HCT116 (cell line): ENCODE data around the gene VTI1B. TPM values are rescaled to one million over a fixed set of nuclear protein-coding genes. Genes with fewer than 3 reads are reported as not detected.

Source experiments
- ATAC-seq: fragments of 200-7000 bp; cut with Tn5 transposase; 2 replicates; pipeline ENCODE4 v1.9.1; 2020; ENCODE audit warnings: mild to moderate bottlenecking, moderate library complexity
- BruUV-seq: library from RNA; stranded (reverse); fragments of 400-500 nt; replicated peaks from 2 replicates; lab custom pipeline; 2021; lab: Mats Ljungman, UMichigan
- CTCF ChIA-PET: fragments of 300-600 bp; sonication (Branson Sonifier 250); formaldehyde crosslinking; loops from one replicate; lab custom pipeline; 2021; ENCODE audit warnings: antibody characterized with exemption; lab: Charles Lee
- POLR2A ChIA-PET: fragments of 300-600, 350-600 bp; sonication (Branson Sonifier 250); formaldehyde crosslinking; loops from one replicate; lab custom pipeline; 2021; ENCODE audit warnings: antibody characterized with exemption; lab: Charles Lee
- RAD21 ChIA-PET, 2 experiments: fragments of 300-600 bp; sonication (Branson Sonifier 250); formaldehyde crosslinking; loops; one replicate each; lab custom pipeline; 2023; ENCODE audit warnings: low total read pairs in 2 of 2; ENCODE audit not compliant: uncharacterized antibody in 2 of 2, unreplicated experiment in 2 of 2, low non-redundant PET in 1 of 2; lab: Charles Lee
- DNase-seq: peaks from one replicate; pipeline ENCODE4 v3.0.0-alpha.2; 2010; ENCODE audit warnings: low read depth, low spot score
- H2AFZ ChIP-seq: fragments of 200-600 bp; shearing (Covaris generic), sonication (generic); 2 replicates; pipeline ENCODE4 v1.6.1; 2017; ENCODE audit warnings: low read depth, mixed run types, mixed read lengths, antibody characterized with exemption, low read length; ENCODE audit not compliant: poor library complexity, severe bottlenecking
- H3K27ac ChIP-seq: 2 replicates; pipeline ENCODE4 v1.5.1; 2012; ENCODE audit warnings: low read depth, low read length
- H3K27me3 ChIP-seq: fragments of 200-600 bp; sonication (generic); 2 replicates; pipeline ENCODE4 v1.6.1; 2016; ENCODE audit warnings: mixed run types, low read length, mixed read lengths; ENCODE audit not compliant: insufficient read depth
- H3K36me3 ChIP-seq, 2 experiments: fragments of 200-500 bp in 1 of 2; fragments of 200-600 bp in 1 of 2; sonication (Bioruptor generic) in 1 of 2; sonication (generic) in 1 of 2; 2 replicates each; pipeline versions ENCODE4 v1.5.1 to v1.6.1; 2014 to 2016; ENCODE audit warnings: low read length in 2 of 2, inconsistent platforms in 1 of 2, mixed read lengths in 1 of 2, mixed run types in 1 of 2; ENCODE audit not compliant: insufficient read depth in 2 of 2, control insufficient read depth in 1 of 2
- H3K4me1 ChIP-seq, 2 experiments: fragments of 200-600 bp in 1 of 2; sonication (generic) in 1 of 2; 2 replicates each; pipeline versions ENCODE4 v1.5.1 to v1.6.1; 2012 to 2017; ENCODE audit warnings: low read length in 2 of 2, inconsistent platforms in 1 of 2, mild to moderate bottlenecking in 1 of 2, mixed read lengths in 1 of 2, mixed run types in 1 of 2, moderate library complexity in 1 of 2; ENCODE audit not compliant: insufficient read depth in 2 of 2, control insufficient read depth in 1 of 2
- H3K4me2 ChIP-seq: fragments of 200-600 bp; sonication (generic); 2 replicates; pipeline ENCODE4 v1.6.1; 2017; ENCODE audit warnings: mixed run types, low read length, mixed read lengths
- H3K4me3 ChIP-seq, 2 experiments: fragments of 200-600 bp in 1 of 2; sonication (generic) in 1 of 2; replicated peaks in 1 of 2; 2 replicates each; pipeline ENCODE4 v1.5.1; 2011 to 2016; ENCODE audit warnings: low read length in 2 of 2, control low read depth in 1 of 2, low read depth in 1 of 2, mild to moderate bottlenecking in 1 of 2, mixed read lengths in 1 of 2, mixed run types in 1 of 2
- H3K79me2 ChIP-seq: fragments of 200-600 bp; sonication (generic); 2 replicates; pipeline ENCODE4 v1.6.1; 2017; ENCODE audit warnings: mild to moderate bottlenecking, mixed run types, low read length, moderate library complexity, mixed read lengths; ENCODE audit not compliant: insufficient read depth
- H3K9ac ChIP-seq: fragments of 200-600 bp; sonication (generic); 2 replicates; pipeline ENCODE4 v1.6.1; 2016; ENCODE audit warnings: low read length, mixed read lengths
- H3K9me2 ChIP-seq: fragments of 200-600 bp; sonication (generic), shearing (Covaris generic); 2 replicates; pipeline ENCODE4 v1.6.1; 2017; ENCODE audit warnings: mixed run types, mild to moderate bottlenecking, moderate library complexity; ENCODE audit not compliant: insufficient read depth
- H3K9me3 ChIP-seq, 2 experiments: fragments of 200-500 bp in 1 of 2; fragments of 200-600 bp in 1 of 2; sonication (Bioruptor generic) in 1 of 2; sonication (generic) in 1 of 2; 2 replicates each; pipeline ENCODE4 v1.6.1; 2014 to 2017; ENCODE audit warnings: low read length in 2 of 2, mixed read lengths in 2 of 2, inconsistent platforms in 1 of 2, low read depth in 1 of 2, mild to moderate bottlenecking in 1 of 2, mixed run types in 1 of 2, moderate library complexity in 1 of 2; ENCODE audit not compliant: control insufficient read depth in 1 of 2, insufficient read depth in 1 of 2
- H4K20me1 ChIP-seq: fragments of 200-600 bp; sonication (generic), shearing (Covaris generic); 2 replicates; pipeline ENCODE4 v1.6.1; 2017; ENCODE audit warnings: mixed run types, mild to moderate bottlenecking, moderate library complexity; ENCODE audit not compliant: insufficient read depth
- CTCF ChIP-seq, 3 experiments: fragments of 200-600 bp in 1 of 3; sonication (generic) in 1 of 3; IDR thresholded peaks in 2 of 3; conservative IDR thresholded peaks in 1 of 3; 2 replicates each; pipeline ENCODE4 v1.5.1; 2012 to 2017; ENCODE audit warnings: low read depth in 2 of 3, low read length in 2 of 3, antibody characterized with exemption in 1 of 3, borderline replicate concordance in 1 of 3, control low read depth in 1 of 3, mild to moderate bottlenecking in 1 of 3, mixed read lengths in 1 of 3, mixed run types in 1 of 3, moderate library complexity in 1 of 3; ENCODE audit not compliant: insufficient read depth in 1 of 3
- EGR1 ChIP-seq: IDR thresholded peaks from 2 replicates; pipeline ENCODE4 v1.6.1; 2012; ENCODE audit warnings: low read depth
- ELF1 ChIP-seq: IDR thresholded peaks from 2 replicates; pipeline ENCODE4 v1.6.1; 2012; ENCODE audit warnings: low read depth, borderline replicate concordance
- EZH2phosphoT487 ChIP-seq: fragments of 200-600 bp; IDR thresholded peaks from 2 replicates; pipeline ENCODE4 v1.6.1; 2018; ENCODE audit warnings: antibody characterized with exemption, borderline replicate concordance
- FOSL1 ChIP-seq: IDR thresholded peaks from 2 replicates; pipeline ENCODE4 v1.6.1; 2012; ENCODE audit warnings: low read depth
- MAX ChIP-seq: IDR thresholded peaks from 2 replicates; pipeline ENCODE4 v1.6.1; 2012
- RAD21 ChIP-seq: IDR thresholded peaks from 2 replicates; pipeline ENCODE4 v1.6.1; 2012; ENCODE audit warnings: low read depth, mild to moderate bottlenecking
- REST ChIP-seq: IDR thresholded peaks from 2 replicates; pipeline ENCODE4 v1.6.1; 2012; ENCODE audit warnings: low read depth
- SIN3A ChIP-seq: IDR thresholded peaks from 2 replicates; pipeline ENCODE4 v1.6.1; 2012; ENCODE audit warnings: low read depth
- SRF ChIP-seq: IDR thresholded peaks from 2 replicates; pipeline ENCODE4 v1.6.1; 2012; ENCODE audit warnings: low read depth
- TCF7L2 ChIP-seq: IDR thresholded peaks from 2 replicates; pipeline ENCODE4 v1.7.0; 2011; ENCODE audit warnings: borderline replicate concordance, inconsistent platforms; ENCODE audit not compliant: insufficient read depth, insufficient read length; ENCODE audit errors: extremely low read depth
- YY1 ChIP-seq: IDR thresholded peaks from 2 replicates; pipeline ENCODE4 v1.6.1; 2011; ENCODE audit warnings: low read length, low read depth, moderate library complexity, mild to moderate bottlenecking; ENCODE audit not compliant: insufficient replicate concordance; ENCODE audit errors: extremely low read depth
- ZFX ChIP-seq: fragments of 450-650 bp; IDR thresholded peaks from 2 replicates; pipeline ENCODE4 v1.6.1; 2017
- ZNF274 ChIP-seq: fragments of 200-500 bp; sonication (Bioruptor generic); IDR thresholded peaks from 2 replicates; pipeline ENCODE4 v1.6.1; 2014; ENCODE audit warnings: mild to moderate bottlenecking, low read depth, low read length, inconsistent platforms
- intact Hi-C: fragments of 100-400 bp; cut with micrococcal nuclease; formaldehyde crosslinking; loops from 2 replicates; pipeline ENCODE4 v1.10.0; 2022
- total RNA-seq: library from RNA; stranded (reverse); gene quantifications from one replicate; pipeline ENCODE4 v1.2.1, GENCODE V29; 2021; ENCODE audit not compliant: unreplicated experiment

VTI1B gene
- total RNA-seq, 1 experiment from 2014 or later = 86.3 TPM

GRCh38 chr14:67630938-67631337 is 43.5 kb downstream of the VTI1B start (continued):
- TF ChIP-seq REST = no peak
- no peak for TF ChIP-seq EZH2phosphoT487
- TF ChIP-seq YY1 = no peak

GRCh38 chr14:67630186-67630585 is 44.2 kb downstream of the VTI1B start:
- ATAC-seq (no peak), DNase-seq (no peak)
- Histone ChIP-seq H3K27me3 (no peaks in the 10 kb centered on the region), H3K36me3 (no peaks in the 10 kb centered on the region), H3K4me3 (no peak overlapping the region), H3K27ac (no peak overlapping the region), H3K9me2 (no peaks in the 10 kb centered on the region), H3K79me2 (no peaks in the 10 kb centered on the region), H3K4me1 (no peaks in the 10 kb centered on the region), H2AFZ (no peak overlapping the region), H4K20me1 (no peaks in the 10 kb centered on the region), H3K4me2 (no peak overlapping the region), H3K9ac (no peak overlapping the region), H3K9me3 (no peaks in the 10 kb centered on the region)
- CTCF ChIA-PET = no interaction called here
- BruUV-seq = no TSS peak
- intact Hi-C loops = no loop called here
- POLR2A ChIA-PET = no interaction called here
- RAD21 ChIA-PET = no interaction called here
- TF ChIP-seq EZH2phosphoT487 (no peak), CTCF (IDR thresholded peaks at IDR 0.05 in 2 of 3, conservative IDR thresholded peaks at IDR 0.05 in 1 of 3; ENCODE audit: borderline replicate concordance in 1 of 3, insufficient read depth in 1 of 3, low read depth in 2 of 3, low read length in 2 of 3) (no peak), SIN3A (no peak), REST (no peak), MAX (no peak), TCF7L2 (no peak), SRF (no peak), FOSL1 (no peak), RAD21 (no peak), ZNF274 (no peak), ELF1 (no peak), EGR1 (no peak), ZFX (no peak)
